ENCODE results near the gene GCNT3.

The GCNT3 gene, protein sequence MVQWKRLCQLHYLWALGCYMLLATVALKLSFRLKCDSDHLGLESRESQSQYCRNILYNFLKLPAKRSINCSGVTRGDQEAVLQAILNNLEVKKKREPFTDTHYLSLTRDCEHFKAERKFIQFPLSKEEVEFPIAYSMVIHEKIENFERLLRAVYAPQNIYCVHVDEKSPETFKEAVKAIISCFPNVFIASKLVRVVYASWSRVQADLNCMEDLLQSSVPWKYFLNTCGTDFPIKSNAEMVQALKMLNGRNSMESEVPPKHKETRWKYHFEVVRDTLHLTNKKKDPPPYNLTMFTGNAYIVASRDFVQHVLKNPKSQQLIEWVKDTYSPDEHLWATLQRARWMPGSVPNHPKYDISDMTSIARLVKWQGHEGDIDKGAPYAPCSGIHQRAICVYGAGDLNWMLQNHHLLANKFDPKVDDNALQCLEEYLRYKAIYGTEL

GRCh38 chr15:59611276-59612260 is at the start of gene GCNT3:
Gene GCNT3 (plus strand): TSS chr15:59611783. CDS start chr15:59618239, 6,456 bp downstream.
- DNase-seq (ENCODE audit: low spot score) = no peak

DNA sequence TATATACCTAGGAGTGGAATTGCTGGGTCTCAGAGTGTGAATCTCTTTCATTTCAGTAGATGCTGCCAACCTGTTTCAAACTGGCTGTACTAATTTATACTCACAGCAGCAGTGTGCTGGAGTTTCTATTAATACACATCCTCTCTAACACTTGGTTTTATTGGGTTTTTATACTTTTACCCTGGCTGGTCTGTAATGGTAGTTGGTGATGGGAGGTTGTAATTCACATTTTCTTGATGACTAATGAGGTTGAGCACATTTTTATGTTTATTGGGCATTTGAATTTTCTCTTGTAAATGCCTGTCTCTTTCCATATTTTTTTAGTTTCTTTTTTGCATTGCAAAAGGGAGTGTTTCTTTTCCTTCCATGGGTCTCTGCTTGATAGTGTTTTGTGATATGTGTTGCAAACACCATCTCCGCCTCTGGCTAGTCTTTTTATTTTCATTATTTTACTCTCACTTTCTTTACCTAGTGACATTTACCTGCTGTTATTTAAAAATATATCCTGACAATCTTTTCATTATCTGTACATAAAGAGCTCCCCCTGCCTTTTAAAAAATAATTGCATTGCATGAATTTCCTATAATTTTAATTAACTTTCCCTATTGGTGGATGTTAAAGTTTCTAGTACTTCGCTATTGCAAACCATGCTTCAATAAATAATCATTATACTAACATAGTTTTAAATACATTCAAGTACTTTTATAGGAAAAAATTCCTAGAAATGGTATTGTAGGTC is 49.0 kb upstream of the GCNT3 start:
- no peak for DNase-seq (ENCODE audit: low spot score)

GRCh38 chr15:59565299-59565698 is 46.3 kb upstream of the GCNT3 start:
- DNase-seq (ENCODE audit: low spot score) = no peak

DNA sequence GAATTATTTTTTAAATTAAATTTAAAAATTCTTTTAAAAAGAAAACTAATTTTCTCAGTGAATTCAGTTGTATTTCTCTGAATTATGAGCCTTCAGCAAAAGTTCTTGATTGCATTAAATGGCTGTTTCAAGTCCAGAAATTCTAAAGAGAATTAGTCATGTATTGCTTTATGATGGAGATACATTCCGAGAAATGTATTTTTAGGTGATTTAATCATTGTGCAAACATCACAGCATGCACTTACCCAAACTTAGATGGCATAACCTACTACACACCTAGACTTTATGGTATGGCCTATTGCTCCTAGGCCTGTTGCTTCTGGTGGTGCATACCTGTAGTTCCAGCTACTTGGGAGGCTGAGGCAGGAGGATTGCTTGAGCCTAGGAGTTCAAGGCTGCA is 44.3 kb upstream of the GCNT3 start:
- DNase-seq (ENCODE audit: low spot score) = no peak

- DNase-seq (ENCODE audit: low spot score) = no peak
Measured at GRCh38 chr15:59569477-59569876, 42.1 kb upstream of the GCNT3 start.

GRCh38 chr15:59570315-59570714 is 41.3 kb upstream of the GCNT3 start:
- no peak for DNase-seq (ENCODE audit: low spot score)

- DNase-seq (ENCODE audit: low spot score) = no peak
Measured at GRCh38 chr15:59571606-59572005, 40.0 kb upstream of the GCNT3 start.

DNA sequence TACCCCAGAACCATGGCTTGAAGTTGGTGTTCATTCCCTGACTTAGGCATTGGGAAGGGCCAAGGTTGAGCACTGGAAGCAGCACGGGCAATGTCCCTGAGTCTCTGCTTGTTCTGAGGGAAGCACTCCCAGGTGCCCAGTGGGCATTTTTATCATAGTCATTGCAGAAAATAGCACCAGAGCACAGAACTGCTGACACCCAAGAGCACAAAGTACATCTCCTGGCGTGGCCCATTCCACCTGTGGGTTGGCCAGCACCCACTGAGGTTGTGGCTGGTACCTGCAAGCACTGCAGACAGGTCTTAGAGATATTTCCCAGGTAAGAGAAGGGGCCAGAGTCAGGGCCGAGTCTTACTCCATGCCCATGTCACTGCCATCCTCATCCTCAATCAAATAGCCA is 28.5 kb upstream of the GCNT3 start:
- no peak for DNase-seq (ENCODE audit: low spot score)

DNA sequence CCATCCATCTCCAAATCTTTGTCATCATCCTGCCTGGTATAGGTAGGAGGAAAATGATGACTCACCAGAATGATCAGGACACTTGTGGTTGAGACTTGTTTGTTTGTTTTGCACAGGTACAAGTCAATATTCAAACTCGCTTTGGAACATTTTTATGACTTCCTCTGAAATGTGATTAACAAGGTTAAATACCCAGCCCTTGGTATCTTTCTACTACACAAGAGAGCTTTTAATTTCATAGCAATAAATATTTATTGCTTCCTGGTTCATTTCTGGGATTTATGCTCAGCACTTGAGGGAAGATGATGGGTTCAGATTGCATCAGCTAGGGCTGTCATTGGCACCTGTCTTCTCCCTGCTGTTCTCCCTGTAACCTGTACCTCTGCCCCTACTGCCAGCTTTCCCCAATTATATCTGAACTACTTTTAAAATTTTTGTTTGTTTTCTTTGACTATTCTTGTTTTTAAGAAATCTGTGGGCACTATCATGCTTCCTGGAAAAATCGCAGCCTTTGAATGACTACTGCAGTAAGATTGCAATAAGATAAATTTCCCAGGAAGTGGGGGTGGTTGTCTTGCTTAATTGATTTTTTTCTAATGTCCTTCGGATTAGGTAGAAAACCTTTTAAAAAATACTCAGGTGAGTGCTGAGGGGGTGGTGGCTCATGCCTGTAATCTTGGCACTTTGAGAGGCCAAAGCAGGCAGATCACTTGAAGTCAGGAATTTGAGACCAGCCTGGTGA is 24.3 kb upstream of the GCNT3 start:
- DNase-seq (ENCODE audit: low spot score) = no peak

- DNase-seq (ENCODE audit: low spot score) = no peak
Measured at GRCh38 chr15:59590027-59590426, 21.6 kb upstream of the GCNT3 start.

DNA sequence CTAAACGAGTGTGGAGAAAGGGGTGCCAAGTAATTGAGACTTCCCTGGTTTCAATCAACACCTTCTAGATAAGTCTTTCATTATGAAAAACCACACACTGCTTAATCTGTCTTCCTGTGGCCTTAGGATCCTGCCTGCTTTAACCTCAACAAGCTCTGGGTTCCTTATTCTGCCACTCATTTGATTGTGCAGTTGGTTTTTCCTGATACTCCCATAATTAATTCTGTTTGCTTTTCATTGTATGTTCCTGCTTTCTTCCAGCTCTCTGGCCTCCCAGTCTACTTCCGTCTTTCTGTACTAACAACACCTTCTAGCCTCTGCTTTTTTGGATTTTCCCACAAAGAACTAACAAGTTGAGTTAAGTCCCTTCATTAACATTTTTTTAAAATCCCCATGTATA is 20.2 kb upstream of the GCNT3 start:
- no peak for DNase-seq (ENCODE audit: low spot score)

DNA sequence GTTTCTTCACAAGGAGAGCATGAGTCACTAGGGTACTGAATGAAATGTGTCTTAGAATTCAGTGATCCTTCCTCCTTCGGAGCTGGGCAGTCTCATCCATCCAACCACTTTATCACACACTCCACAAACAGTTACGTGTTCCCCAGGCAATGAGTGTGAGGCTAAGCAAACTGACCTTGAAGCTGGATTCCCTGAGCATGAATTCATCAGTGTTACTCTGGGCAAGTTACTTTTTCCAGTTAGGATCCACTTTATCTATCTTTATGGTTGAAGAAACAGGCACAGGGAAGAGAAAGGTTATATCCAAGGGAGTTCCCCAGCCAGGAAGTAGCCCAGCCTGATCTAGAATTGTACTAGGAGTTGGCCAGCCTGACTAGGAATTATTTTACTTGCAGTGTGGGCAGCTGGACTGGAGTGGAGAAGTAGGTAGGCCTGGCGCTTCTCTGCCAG is 17.1 kb upstream of the GCNT3 start:
- DNase-seq (ENCODE audit: low spot score) = no peak

DNA sequence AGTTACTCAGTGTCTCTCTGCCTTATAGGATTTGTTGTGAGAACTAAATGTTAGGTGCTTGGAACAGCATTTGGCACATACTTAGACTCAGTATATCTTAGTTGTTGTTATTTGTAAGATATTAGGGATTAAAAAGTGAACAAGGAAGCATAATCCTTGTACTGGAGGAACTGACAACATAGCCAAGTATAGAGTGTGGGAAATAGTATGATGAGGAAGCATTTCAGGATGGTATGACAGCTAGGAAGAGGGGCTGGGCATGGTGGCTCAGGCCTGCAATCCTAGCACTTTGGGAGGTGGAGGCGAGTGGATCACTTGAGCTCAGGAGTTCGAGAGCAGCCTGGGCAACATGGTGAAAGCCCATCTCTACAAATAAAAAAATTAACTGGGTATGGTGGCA is 16.6 kb upstream of the GCNT3 start:
- DNase-seq (ENCODE audit: low spot score) = no peak

DNA sequence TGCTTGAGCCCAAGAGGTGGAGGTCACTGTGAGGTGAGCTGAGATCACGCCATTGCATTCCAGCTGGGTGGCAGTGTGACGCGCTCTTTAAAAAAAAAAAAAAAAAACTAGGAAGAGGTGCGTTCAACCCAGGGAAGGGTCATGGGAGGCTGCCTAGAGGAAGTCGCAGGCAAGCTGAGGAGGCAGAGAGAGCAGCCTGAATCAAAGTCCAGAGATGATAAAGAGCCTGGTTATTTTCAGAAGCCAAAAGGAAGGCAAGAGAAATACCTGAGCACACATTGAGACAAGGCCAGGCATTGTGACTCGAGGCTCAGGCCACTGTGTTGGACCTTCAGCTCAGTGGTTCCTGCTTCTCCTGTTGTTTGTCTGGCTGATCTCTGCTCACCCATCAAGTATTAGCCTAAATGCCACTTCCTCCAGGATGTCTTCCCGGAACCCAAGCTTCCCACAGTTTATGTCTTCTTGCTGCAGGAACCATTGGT is 16.1 kb upstream of the GCNT3 start:
- DNase-seq (ENCODE audit: low spot score) = no peak

DNA sequence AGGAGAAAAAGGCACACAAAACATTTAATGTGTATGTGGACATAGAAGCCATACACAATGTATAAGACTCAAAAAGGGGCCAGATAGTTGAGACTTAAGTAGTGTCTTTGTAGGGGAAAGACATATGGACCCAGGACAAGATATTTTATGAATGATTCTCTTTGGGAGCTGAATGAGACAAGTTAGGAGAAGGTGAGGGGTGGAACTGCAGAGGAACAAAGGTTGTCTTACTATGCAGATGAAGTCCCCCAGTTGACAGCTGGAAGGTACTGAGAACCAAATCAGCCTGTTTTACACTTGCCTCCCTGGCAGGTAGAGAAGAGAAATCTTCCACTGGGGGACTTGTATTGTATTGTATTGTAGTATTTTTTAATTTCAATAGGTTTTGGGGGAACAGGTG is 14.9 kb upstream of the GCNT3 start:
- no peak for DNase-seq (ENCODE audit: low spot score)

DNA sequence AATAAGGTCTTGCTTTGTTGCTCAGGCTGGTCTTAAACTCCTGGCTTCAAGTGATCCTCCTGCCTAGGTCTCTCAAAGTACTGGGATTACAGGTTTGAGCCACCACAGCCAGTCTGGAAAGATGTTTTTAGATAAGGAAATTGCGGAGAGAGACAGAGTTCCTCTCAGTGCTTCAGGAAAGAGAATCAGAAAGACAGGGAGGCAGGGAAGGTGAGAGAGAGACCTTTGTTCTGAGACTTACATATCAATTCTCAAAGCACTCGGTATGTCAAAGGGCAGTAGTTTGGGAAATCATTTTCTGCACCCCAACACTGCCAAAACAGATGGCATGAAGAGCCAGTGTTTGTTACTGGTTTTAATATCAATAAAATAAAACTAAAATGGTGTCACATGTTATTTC is 13.1 kb upstream of the GCNT3 start:
- no peak for DNase-seq (ENCODE audit: low spot score)

DNA sequence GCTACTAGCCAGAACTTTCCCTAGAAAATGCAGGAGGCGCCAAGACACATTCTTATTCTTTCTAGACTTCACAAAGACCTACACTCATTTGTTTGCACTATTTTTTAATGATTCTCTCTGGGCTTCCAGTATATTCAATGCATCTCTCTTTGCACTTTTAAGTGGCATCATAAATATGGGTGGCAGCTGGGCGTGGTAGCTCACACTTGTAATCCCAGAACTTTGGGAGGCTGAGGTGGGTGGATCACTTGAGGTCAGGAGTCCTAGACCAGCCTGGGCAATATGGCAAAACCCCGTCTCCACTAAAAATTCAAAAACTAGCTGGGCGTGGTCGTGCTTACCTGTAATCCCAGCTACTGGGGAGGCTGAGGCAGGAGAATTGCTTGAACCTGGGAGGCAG is 5.6 kb upstream of the GCNT3 start:
- no peak for DNase-seq (ENCODE audit: low spot score)

GRCh38 chr15:59609730-59610712 is 1.6 kb upstream of the GCNT3 start:
- DNase-seq (ENCODE audit: low spot score) = no peak

- no peak for DNase-seq (ENCODE audit: low spot score)
Measured at GRCh38 chr15:59614153-59614552, 2.6 kb downstream of the GCNT3 start.

- no peak for DNase-seq (ENCODE audit: low spot score)
Measured at GRCh38 chr15:59615661-59616060, 4.1 kb downstream of the GCNT3 start.
